T-helper 2 cell treated with Interferon-gamma antibody and Interleukin-4, amounts not matched to agents 5 μg/mL and 100 μg/mL, for 36 hours (primary cell): ENCODE measurements around the gene MUC7.

ENCODE experiments used
- DNase-seq: peaks from one replicate; pipeline ENCODE4 v3.0.0; 2021; ENCODE audit warnings: low spot score
- H3K27ac Mint-ChIP-seq: one replicate; pipeline ENCODE4 v1.8.0; 2021; ENCODE audit warnings: mild to moderate bottlenecking, mixed read lengths
- H3K27me3 Mint-ChIP-seq: one replicate; pipeline ENCODE4 v1.8.0; 2021; ENCODE audit warnings: low read depth, mixed read lengths
- H3K36me3 Mint-ChIP-seq: one replicate; pipeline ENCODE4 v1.8.0; 2021; ENCODE audit warnings: low read depth, mixed read lengths
- H3K4me1 Mint-ChIP-seq: one replicate; pipeline ENCODE4 v1.8.0; 2021; ENCODE audit warnings: low read depth, mixed read lengths
- H3K4me3 Mint-ChIP-seq: one replicate; pipeline ENCODE4 v1.8.0; 2022; ENCODE audit warnings: mild to moderate bottlenecking, moderate library complexity, mixed read lengths
- H3K9me3 Mint-ChIP-seq: one replicate; pipeline ENCODE4 v1.8.0; 2021; ENCODE audit warnings: mixed read lengths

MUC7 gene

GRCh38 chr4:70508801-70509200 lies 36.8 kb downstream of the MUC7 start:
- Mint-ChIP-seq H3K27ac (no peak overlapping the region), H3K4me1 (no peaks in the 10 kb centered on the region), H3K27me3 (no peaks in the 10 kb centered on the region), H3K4me3 (no peak overlapping the region), H3K9me3 (no peaks in the 10 kb centered on the region), H3K36me3 (no peaks in the 10 kb centered on the region)
- no peak for DNase-seq

- H3K9me3 Mint-ChIP-seq: no peaks in the 10 kb centered on the region
- no peak overlapping the region for H3K27ac Mint-ChIP-seq
- DNase-seq: no peak
- no peaks in the 10 kb centered on the region for H3K36me3 Mint-ChIP-seq
- no peak overlapping the region for H3K4me3 Mint-ChIP-seq
- no peaks in the 10 kb centered on the region for H3K4me1 Mint-ChIP-seq
- no peaks in the 10 kb centered on the region for H3K27me3 Mint-ChIP-seq
These were observed 39.4 kb downstream of the MUC7 start for GRCh38 chr4:70511365-70511764.

- Mint-ChIP-seq H3K4me3 (no peak overlapping the region), H3K4me1 (no peaks in the 10 kb centered on the region), H3K27ac (no peak overlapping the region), H3K27me3 (no peaks in the 10 kb centered on the region), H3K36me3 (no peaks in the 10 kb centered on the region), H3K9me3 (no peaks in the 10 kb centered on the region)
- no peak for DNase-seq
These were observed 43.6 kb downstream of the MUC7 start for GRCh38 chr4:70515367-70516250.

- Mint-ChIP-seq H3K27me3 (no peaks in the 10 kb centered on the region), H3K36me3 (no peaks in the 10 kb centered on the region), H3K4me1 (no peaks in the 10 kb centered on the region), H3K4me3 (no peak within 1 kb of the TSS), H3K9me3 (no peaks in the 10 kb centered on the region), H3K27ac (no peak within 1 kb of the TSS)
- DNase-seq: no peak
These were observed 46.3 kb downstream of the MUC7 start, which contains the start of gene AMTN for GRCh38 chr4:70518269-70518668. AMTN (plus strand) TSS chr4:70518569; CDS start chr4:70518778, 209 bp downstream.

GRCh38 chr4:70518716-70519115 lies 46.7 kb downstream of the MUC7 start:
- no peak overlapping the region for H3K27ac Mint-ChIP-seq
- no peaks in the 10 kb centered on the region for H3K36me3 Mint-ChIP-seq
- no peaks in the 10 kb centered on the region for H3K9me3 Mint-ChIP-seq
- no peak overlapping the region for H3K4me3 Mint-ChIP-seq
- H3K27me3 Mint-ChIP-seq: no peaks in the 10 kb centered on the region
- DNase-seq: no peak
- H3K4me1 Mint-ChIP-seq: no peaks in the 10 kb centered on the region

GRCh38 chr4:70522626-70523025 lies 50.6 kb downstream of the MUC7 start:
- H3K27me3 Mint-ChIP-seq: no peaks in the 10 kb centered on the region
- no peak for DNase-seq
- H3K27ac Mint-ChIP-seq: no peak overlapping the region
- H3K36me3 Mint-ChIP-seq: no peaks in the 10 kb centered on the region
- no peaks in the 10 kb centered on the region for H3K9me3 Mint-ChIP-seq
- H3K4me3 Mint-ChIP-seq: no peak overlapping the region
- H3K4me1 Mint-ChIP-seq: no peaks in the 10 kb centered on the region

GRCh38 chr4:70530997-70531396 lies 59.0 kb downstream of the MUC7 start:
- Mint-ChIP-seq H3K36me3 (no peaks in the 10 kb centered on the region), H3K4me3 (no peak overlapping the region), H3K4me1 (no peaks in the 10 kb centered on the region), H3K27ac (no peak overlapping the region), H3K9me3 (no peaks in the 10 kb centered on the region), H3K27me3 (no peaks in the 10 kb centered on the region)
- DNase-seq: no peak

- no peaks in the 10 kb centered on the region for H3K36me3 Mint-ChIP-seq
- H3K9me3 Mint-ChIP-seq: no peaks in the 10 kb centered on the region
- no peak overlapping the region for H3K27ac Mint-ChIP-seq
- H3K4me3 Mint-ChIP-seq: no peak overlapping the region
- H3K4me1 Mint-ChIP-seq: no peaks in the 10 kb centered on the region
- H3K27me3 Mint-ChIP-seq: no peaks in the 10 kb centered on the region
- DNase-seq: no peak
These were observed 60.0 kb downstream of the MUC7 start for GRCh38 chr4:70531981-70532380.
